Glutamatergic neuron (in vitro differentiated cells): Measurements from ENCODE around the gene SLC24A3. TPM values are rescaled to one million over a fixed set of nuclear protein-coding genes. Genes with fewer than 3 reads are reported as not detected.

Experiments used
- DNase-seq: peaks from one replicate; pipeline ENCODE4 v3.0.0; 2022
- H3K27ac Mint-ChIP-seq: one replicate; pipeline ENCODE4 v1.8.0; 2020; ENCODE audit warnings: mild to moderate bottlenecking, mixed read lengths, inconsistent platforms; ENCODE audit not compliant: unreplicated experiment
- H3K27me3 Mint-ChIP-seq: one replicate; pipeline ENCODE4 v1.8.0; 2020; ENCODE audit warnings: mild to moderate bottlenecking, moderate library complexity, mixed read lengths, inconsistent platforms; ENCODE audit not compliant: unreplicated experiment
- H3K36me3 Mint-ChIP-seq: one replicate; pipeline ENCODE4 v1.8.0; 2020; ENCODE audit warnings: mild to moderate bottlenecking, mixed read lengths, inconsistent platforms; ENCODE audit not compliant: unreplicated experiment
- H3K4me1 Mint-ChIP-seq: one replicate; pipeline ENCODE4 v1.8.0; 2020; ENCODE audit warnings: mild to moderate bottlenecking, low read depth, mixed read lengths, inconsistent platforms; ENCODE audit not compliant: unreplicated experiment
- H3K4me3 Mint-ChIP-seq: one replicate; pipeline ENCODE4 v1.8.0; 2020; ENCODE audit warnings: mild to moderate bottlenecking, mixed read lengths, inconsistent platforms; ENCODE audit not compliant: unreplicated experiment
- H3K9me3 Mint-ChIP-seq: one replicate; pipeline ENCODE4 v1.8.0; 2020; ENCODE audit warnings: mild to moderate bottlenecking, moderate library complexity, mixed read lengths, inconsistent platforms; ENCODE audit not compliant: unreplicated experiment
- CTCF ChIP-seq: fragments of 200-600 bp; sonication (generic); IDR thresholded peaks from one replicate; pipeline ENCODE4 v1.5.0; 2021; ENCODE audit not compliant: partially characterized antibody, unreplicated experiment
- total RNA-seq: library from RNA; stranded (reverse); fragmentation: NEBNext Ultra II Directional; extraction: Animal tissue kit (Norgen Biotek cat#: 25700); gene quantifications from one replicate; pipeline ENCODE4 v1.2.1, GENCODE V29; 2021; ENCODE audit not compliant: unreplicated experiment

The SLC24A3 gene
- total RNA-seq, 1 donor from 2014 or later, result 9.7 TPM

GRCh38 chr20:19646963-19647362 is 434.5 kb downstream of the SLC24A3 start:
- DNase-seq, result no peak
- H3K4me1 Mint-ChIP-seq, result no peaks in the 10 kb centered on the region
- no peak overlapping the region for H3K4me3 Mint-ChIP-seq
- H3K27ac Mint-ChIP-seq, result no peak overlapping the region
- no peaks in the 10 kb centered on the region for H3K27me3 Mint-ChIP-seq
- no peak for TF ChIP-seq CTCF
- no peaks in the 10 kb centered on the region for H3K9me3 Mint-ChIP-seq
- peaks cover 10% of the 10 kb centered on the region for H3K36me3 Mint-ChIP-seq

- Mint-ChIP-seq H3K4me1 (peaks cover 6% of the 10 kb centered on the region), H3K9me3 (no peaks in the 10 kb centered on the region), H3K36me3 (peaks cover 10% of the 10 kb centered on the region), H3K27me3 (peaks cover under 1% of the 10 kb centered on the region), H3K4me3 (no peak overlapping the region), H3K27ac (no peak overlapping the region)
- no peak for DNase-seq
- no peak for TF ChIP-seq CTCF
Measured at GRCh38 chr20:19648024-19648423, 435.6 kb downstream of the SLC24A3 start.

DNA sequence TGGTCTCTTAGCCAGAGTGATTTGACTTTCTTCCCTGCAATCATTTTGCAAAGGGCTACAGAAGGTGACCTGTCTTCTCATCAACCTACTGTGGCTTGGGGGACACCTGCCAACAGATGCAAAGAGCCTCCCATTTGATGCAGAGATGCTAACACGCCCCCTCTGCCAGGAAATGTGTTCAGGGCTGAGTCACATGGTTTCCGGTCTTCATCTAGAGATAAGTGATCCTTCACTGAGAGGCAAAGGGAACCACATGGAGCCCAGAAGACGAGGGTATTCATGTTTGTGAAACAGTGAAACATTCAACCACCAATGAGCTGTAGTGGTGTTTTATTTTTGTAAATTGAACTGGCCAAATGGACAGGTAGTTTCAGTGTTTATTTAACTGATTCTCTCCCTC is 436.6 kb downstream of the SLC24A3 start:
- Mint-ChIP-seq H3K36me3 (peaks cover 10% of the 10 kb centered on the region), H3K4me3 (no peak overlapping the region), H3K27ac (no peak overlapping the region), H3K4me1 (peaks cover 8% of the 10 kb centered on the region), H3K27me3 (peaks cover 1% of the 10 kb centered on the region), H3K9me3 (peaks cover 1% of the 10 kb centered on the region)
- DNase-seq, result no peak
- TF ChIP-seq CTCF, result no peak

DNA sequence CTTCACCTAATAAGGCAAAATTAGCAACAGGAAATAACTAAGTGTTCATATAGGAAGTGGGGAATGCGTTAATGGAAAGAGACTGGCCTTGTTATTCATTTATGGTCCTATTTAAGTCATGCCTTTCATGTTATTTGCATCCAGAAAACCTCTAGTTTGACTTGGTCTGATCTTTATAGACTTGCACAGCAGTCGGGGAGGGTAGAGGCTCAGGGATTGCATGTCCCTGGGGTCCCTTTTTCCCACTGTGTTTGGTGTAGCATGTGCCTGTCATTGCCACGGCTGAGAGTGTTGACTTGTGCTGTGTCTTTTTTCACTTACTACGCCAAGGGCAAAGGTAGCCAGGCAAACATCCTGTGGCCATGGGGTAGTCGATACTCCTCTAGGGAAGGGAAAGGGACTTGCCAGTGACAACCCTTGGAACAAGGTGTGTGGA is 440.2 kb downstream of the SLC24A3 start:
- H3K36me3 Mint-ChIP-seq, result peaks cover 10% of the 10 kb centered on the region
- H3K4me1 Mint-ChIP-seq, result peaks cover 8% of the 10 kb centered on the region
- no peak overlapping the region for H3K27ac Mint-ChIP-seq
- no peak for TF ChIP-seq CTCF
- H3K4me3 Mint-ChIP-seq, result no peak overlapping the region
- peaks cover 1% of the 10 kb centered on the region for H3K9me3 Mint-ChIP-seq
- peaks cover 1% of the 10 kb centered on the region for H3K27me3 Mint-ChIP-seq
- no peak for DNase-seq

DNA sequence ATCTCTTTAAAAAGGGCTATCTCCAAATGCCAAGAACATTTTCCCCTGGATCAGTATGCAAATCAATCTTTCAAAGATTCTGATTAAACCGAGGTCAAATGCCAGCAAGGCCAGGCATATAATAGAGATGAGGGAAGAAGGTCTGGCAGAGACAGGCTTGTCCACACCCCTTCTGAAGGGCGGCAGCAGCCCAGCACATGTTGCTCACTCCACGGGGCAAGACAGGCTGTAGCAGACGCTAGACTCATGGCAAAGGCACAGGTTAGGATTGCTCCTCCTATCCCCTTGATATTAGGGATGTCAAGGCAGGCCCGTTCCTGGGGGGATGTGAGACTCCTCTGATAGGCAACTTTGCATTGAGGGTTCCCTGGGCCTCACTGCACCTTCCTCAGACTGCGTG is 440.9 kb downstream of the SLC24A3 start:
- no peak for DNase-seq
- no peak overlapping the region for H3K4me3 Mint-ChIP-seq
- no peak overlapping the region for H3K27ac Mint-ChIP-seq
- peaks cover 3% of the 10 kb centered on the region for H3K9me3 Mint-ChIP-seq
- no peak for TF ChIP-seq CTCF
- peaks cover 8% of the 10 kb centered on the region for H3K4me1 Mint-ChIP-seq
- peaks cover 1% of the 10 kb centered on the region for H3K27me3 Mint-ChIP-seq
- peaks cover 10% of the 10 kb centered on the region for H3K36me3 Mint-ChIP-seq
